ENCODE data around the gene TNRC6B. TPM values are rescaled to one million over a fixed set of nuclear protein-coding genes. Genes with fewer than 3 reads are reported as not detected.
A peak's percentile ranks its signal among the peaks of the same experiment; 100 is the strongest.

The TNRC6B gene
- total RNA-seq, 1 experiment from 2014 or later = 50.4 TPM

GRCh38 chr22:40345815-40346184, 168.1 kb downstream of the TNRC6B start:
- Mint-ChIP-seq H3K4me1 (peaks cover 12% of the 10 kb centered on the region), H3K4me3 (peak overlapping the region; percentile 96), H3K27ac (peak overlapping the region; percentile 97), H3K27me3 (ENCODE audit: low read depth) (no peaks in the 10 kb centered on the region), H3K9me3 (no peaks in the 10 kb centered on the region), H3K36me3 (peaks cover 20% of the 10 kb centered on the region)
- ATAC-seq (peak; percentile 3; the same call in 1 of the 2 replicates), DNase-seq (ENCODE audit: low spot score) (peak; percentile 38)
- CTCF ChIA-PET = interaction anchor here (0.7 to 1.5 kb wide), 4 partner anchors 12 to 402 kb away, joined by 3 to 4 read pairs (median 3); no protein-coding TSS in a partner anchor
- POLR2A ChIA-PET = interaction anchor here (0.7 to 1.3 kb wide), 3 partner anchors 301 to 871 kb away, joined by 6 to 16 read pairs (median 8); no protein-coding TSS in a partner anchor
- TF ChIP-seq ATF1 (CRISPR knock-in tag; IDR thresholded peaks at IDR 0.05) = no peak
- TF ChIP-seq E2F5 (CRISPR knock-in tag; IDR thresholded peaks at IDR 0.05) = no peak
- no peak for TF ChIP-seq OVOL2 (CRISPR knock-in tag; IDR thresholded peaks at IDR 0.05; ENCODE audit: borderline replicate concordance)
- TF ChIP-seq FOXK1 (CRISPR knock-in tag; IDR thresholded peaks at IDR 0.05) = no peak
- no peak for TF ChIP-seq GRHL2 (CRISPR knock-in tag; IDR thresholded peaks at IDR 0.05; ENCODE audit: insufficient replicate concordance, severe bottlenecking)

DNA sequence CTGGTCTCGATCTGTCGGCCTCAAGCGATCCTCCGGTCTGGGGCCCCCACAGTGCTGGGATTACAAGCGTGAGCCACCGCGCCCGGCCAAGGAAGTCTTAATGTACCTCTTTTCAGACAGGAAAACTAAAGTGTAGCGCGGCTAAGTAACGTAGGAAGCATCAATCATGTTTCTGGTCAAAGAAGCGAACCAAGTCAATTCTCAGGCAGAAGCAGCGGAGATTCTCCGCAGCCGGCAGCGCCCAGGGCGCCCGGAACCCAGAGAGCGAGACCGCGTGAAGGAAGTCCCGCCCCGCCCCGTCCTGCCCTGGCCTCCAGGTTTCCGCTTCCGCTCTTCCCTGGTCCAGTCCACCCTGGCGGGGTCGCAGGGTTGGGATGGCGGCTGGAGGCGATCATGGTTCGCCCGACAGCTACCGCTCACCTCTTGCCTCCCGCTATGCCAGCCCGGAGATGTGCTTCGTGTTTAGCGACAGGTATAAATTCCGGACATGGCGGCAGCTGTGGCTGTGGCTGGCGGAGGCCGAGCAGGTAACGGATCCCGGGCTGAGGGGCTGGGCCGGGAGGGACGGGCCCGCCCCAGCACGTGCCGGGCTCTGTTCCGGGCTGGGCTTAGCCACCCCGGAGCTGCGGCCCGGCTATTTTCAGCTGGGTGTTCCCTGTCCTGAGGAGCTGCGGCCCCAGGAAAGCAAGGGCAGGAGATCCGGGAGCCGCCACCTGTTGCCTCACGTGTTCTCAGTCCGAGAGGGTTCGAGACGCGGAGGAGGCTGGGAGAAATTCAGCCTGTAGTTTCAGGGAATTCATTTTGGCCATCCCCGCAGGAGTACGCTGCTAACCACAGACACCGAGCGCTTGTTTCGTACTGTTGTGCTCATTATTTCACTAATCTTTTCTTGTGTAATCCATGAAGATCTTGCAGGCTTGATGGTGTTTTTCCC, 168.7 kb downstream of the TNRC6B start, which contains the start of gene ADSL:
ADSL (plus strand) TSS at position 316 of the 934 bp plus-strand sequence; CDS start at position 375, 59 bp downstream.
- Mint-ChIP-seq H3K4me1 (peaks cover 12% of the 10 kb centered on the region), H3K36me3 (peaks cover 22% of the 10 kb centered on the region), H3K4me3 (peak within 1 kb of the TSS; percentile 96), H3K9me3 (no peaks in the 10 kb centered on the region), H3K27me3 (ENCODE audit: low read depth) (no peaks in the 10 kb centered on the region), H3K27ac (peak within 1 kb of the TSS; percentile 97)
- CTCF ChIA-PET = interaction anchor here (0.6 to 2.6 kb wide), 10 partner anchors 11 to 403 kb away, joined by 3 to 6 read pairs (median 4); no protein-coding TSS in a partner anchor
- DNase-seq (ENCODE audit: low spot score) = peak; percentile 89
- ATAC-seq = peak; percentile 95
- POLR2A ChIA-PET = interaction anchor here (0.7 to 1.3 kb wide), 3 partner anchors 167 to 322 kb away, joined by 3 to 8 read pairs (median 6); no protein-coding TSS in a partner anchor
- TF ChIP-seq ZNF671 (CRISPR knock-in tag; IDR thresholded peaks at IDR 0.05) (no peak), STAT6 (CRISPR knock-in tag; conservative IDR thresholded peaks at IDR 0.05; ENCODE audit: low read depth) (no peak), CTCF (IDR thresholded peaks at IDR 0.05) (no peak), TEAD1 (CRISPR knock-in tag; IDR thresholded peaks at IDR 0.05) (peak; percentile 50; the same call in 1 of the 2 replicates), CBFB (CRISPR knock-in tag; IDR thresholded peaks at IDR 0.05; ENCODE audit: low read depth) (0 out of 2 replicates have a peak, but pooled peaks have one; percentile 85), NR2C2 (CRISPR knock-in tag; IDR thresholded peaks at IDR 0.05) (no peak), NR1H2 (CRISPR knock-in tag; IDR thresholded peaks at IDR 0.05) (no peak), CREM (CRISPR knock-in tag; IDR thresholded peaks at IDR 0.05) (peak; percentile 46; the same call in 1 of the 2 replicates), E2F5 (CRISPR knock-in tag; IDR thresholded peaks at IDR 0.05) (0 out of 2 replicates have a peak, but pooled peaks have one; percentile 60)
- TF ChIP-seq, protein P1, sequence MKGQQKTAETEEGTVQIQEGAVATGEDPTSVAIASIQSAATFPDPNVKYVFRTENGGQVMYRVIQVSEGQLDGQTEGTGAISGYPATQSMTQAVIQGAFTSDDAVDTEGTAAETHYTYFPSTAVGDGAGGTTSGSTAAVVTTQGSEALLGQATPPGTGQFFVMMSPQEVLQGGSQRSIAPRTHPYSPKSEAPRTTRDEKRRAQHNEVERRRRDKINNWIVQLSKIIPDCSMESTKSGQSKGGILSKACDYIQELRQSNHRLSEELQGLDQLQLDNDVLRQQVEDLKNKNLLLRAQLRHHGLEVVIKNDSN (CRISPR knock-in tag; IDR thresholded peaks at IDR 0.05) = peak; percentile 83
- TF ChIP-seq, protein P2, sequence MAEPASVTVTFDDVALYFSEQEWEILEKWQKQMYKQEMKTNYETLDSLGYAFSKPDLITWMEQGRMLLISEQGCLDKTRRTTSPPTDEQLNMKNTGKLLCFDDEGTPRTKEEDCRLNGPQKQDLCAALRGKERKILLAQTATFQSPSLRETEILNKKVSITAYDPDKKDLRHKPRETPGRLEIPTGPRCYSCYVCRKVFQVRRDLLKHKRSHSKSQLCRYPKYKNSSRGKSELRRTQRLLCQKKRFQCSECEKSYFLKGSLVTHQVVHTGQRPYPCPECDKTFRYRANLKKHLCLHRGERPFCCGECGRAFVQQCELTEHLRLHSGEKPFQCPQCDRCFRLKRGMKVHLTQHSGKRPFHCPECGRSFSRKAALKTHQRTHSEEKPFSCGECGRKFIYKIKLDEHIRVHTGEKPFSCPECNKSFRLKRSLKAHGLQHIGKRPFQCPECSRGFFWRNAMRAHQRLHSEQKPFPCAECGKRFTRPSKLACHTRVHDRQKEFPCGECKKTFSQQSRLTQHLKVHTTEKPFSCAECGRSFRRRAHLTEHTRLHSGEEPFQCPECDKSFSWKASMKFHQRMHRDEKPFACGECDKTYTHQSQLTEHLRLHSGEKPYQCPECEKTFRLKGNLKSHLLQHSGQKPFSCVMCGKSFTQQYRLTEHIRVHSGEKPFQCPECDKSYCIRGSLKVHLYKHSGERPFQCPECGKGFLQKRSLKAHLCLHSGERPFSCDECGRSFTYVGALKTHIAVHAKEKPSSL (CRISPR knock-in tag; conservative IDR thresholded peaks at IDR 0.05) = no peak
- TF ChIP-seq, protein P3, sequence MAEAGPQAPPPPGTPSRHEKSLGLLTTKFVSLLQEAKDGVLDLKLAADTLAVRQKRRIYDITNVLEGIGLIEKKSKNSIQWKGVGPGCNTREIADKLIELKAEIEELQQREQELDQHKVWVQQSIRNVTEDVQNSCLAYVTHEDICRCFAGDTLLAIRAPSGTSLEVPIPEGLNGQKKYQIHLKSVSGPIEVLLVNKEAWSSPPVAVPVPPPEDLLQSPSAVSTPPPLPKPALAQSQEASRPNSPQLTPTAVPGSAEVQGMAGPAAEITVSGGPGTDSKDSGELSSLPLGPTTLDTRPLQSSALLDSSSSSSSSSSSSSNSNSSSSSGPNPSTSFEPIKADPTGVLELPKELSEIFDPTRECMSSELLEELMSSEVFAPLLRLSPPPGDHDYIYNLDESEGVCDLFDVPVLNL (CRISPR knock-in tag; IDR thresholded peaks at IDR 0.05; ENCODE audit: borderline replicate concordance, low read depth) = 0 out of 2 replicates have a peak, but pooled peaks have one; percentile 25
- TF ChIP-seq, protein P4, sequence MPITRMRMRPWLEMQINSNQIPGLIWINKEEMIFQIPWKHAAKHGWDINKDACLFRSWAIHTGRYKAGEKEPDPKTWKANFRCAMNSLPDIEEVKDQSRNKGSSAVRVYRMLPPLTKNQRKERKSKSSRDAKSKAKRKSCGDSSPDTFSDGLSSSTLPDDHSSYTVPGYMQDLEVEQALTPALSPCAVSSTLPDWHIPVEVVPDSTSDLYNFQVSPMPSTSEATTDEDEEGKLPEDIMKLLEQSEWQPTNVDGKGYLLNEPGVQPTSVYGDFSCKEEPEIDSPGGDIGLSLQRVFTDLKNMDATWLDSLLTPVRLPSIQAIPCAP (CRISPR knock-in tag; IDR thresholded peaks at IDR 0.05) = 0 out of 2 replicates have a peak, but pooled peaks have one; percentile 12
- TF ChIP-seq, protein P5, sequence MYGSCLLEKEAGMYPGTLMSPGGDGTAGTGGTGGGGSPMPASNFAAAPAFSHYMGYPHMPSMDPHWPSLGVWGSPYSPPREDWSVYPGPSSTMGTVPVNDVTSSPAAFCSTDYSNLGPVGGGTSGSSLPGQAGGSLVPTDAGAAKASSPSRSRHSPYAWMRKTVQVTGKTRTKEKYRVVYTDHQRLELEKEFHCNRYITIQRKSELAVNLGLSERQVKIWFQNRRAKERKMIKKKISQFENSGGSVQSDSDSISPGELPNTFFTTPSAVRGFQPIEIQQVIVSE (CRISPR knock-in tag; IDR thresholded peaks at IDR 0.05; ENCODE audit: borderline replicate concordance) = no peak
